ENCODE data around the gene MAP2K2.

The MAP2K2 gene

DNA sequence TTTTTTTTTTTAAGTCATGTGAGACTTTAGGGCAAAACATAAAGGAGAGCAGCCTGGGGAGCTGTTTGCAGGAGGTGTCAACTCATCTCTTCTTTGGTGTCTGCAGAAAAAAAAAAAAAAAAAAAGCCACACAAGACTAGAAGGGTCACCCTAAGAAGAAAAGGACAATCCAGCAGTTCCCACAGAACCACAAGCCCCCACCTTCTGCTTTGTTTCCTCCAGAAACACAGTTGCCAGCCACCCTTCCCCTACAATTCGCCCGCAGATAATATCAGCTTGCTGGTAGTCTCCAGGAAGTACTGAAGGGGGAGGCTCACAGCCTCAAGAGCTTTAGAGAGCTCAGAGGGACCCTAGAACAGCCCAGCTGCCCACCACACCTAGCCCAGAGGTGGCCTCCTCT lies 34.9 kb downstream of the MAP2K2 start:
- no peak for TF ChIP-seq NFIC (IDR thresholded peaks at IDR 0.05)

DNA sequence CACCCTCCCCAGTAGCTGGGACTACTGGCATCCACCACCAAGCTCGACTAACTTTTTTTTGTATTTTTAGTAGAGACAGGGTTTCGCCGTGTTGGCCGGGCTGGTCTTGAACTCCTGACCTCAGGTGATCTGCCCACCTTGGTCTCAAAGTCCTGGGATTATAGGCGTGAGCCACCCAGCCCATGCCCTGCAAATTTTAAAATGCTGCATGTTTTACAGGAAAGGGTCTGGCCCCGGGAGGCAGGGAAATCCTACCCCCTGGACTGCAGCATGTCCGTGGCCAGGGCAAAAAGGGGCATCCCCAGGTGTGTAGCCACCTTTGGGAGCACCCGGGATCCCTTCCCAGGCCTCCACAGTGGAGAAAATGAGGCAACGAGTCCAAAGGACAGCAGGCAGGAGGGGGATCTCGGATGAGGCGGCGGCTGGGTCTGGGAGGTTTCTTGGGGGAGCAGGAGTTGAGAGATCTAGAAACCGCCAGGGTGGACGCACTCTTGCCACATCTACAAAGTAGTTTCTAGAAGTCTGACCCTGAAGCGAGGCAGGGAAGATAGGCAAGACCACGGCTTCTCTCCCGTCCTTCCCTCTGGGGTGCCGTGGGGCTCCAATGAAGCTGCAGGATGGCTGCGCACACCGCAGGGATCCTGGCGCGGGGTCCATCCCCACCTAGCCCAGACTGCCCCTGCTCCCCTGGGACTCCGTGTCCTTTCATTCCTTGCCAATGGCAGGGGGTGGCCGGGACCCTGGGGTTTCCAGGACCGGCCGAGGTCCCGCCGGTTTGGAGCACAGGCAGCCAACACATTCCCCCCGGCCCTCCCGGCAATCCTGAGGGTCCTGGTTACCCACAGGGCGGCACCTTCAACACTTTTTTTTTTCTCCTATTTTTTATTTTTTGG lies 35.9 kb downstream of the MAP2K2 start:
- no peak for TF ChIP-seq YY1 (IDR thresholded peaks at IDR 0.05; ENCODE audit: low read depth)
- TF ChIP-seq EP300 (IDR thresholded peaks at IDR 0.05; ENCODE audit: borderline replicate concordance) = no peak
- TF ChIP-seq CEBPB (IDR thresholded peaks at IDR 0.05) = no peak
- TF ChIP-seq FOXM1 (IDR thresholded peaks at IDR 0.05; ENCODE audit: borderline replicate concordance, low read depth) = no peak
- TF ChIP-seq, protein P1, sequence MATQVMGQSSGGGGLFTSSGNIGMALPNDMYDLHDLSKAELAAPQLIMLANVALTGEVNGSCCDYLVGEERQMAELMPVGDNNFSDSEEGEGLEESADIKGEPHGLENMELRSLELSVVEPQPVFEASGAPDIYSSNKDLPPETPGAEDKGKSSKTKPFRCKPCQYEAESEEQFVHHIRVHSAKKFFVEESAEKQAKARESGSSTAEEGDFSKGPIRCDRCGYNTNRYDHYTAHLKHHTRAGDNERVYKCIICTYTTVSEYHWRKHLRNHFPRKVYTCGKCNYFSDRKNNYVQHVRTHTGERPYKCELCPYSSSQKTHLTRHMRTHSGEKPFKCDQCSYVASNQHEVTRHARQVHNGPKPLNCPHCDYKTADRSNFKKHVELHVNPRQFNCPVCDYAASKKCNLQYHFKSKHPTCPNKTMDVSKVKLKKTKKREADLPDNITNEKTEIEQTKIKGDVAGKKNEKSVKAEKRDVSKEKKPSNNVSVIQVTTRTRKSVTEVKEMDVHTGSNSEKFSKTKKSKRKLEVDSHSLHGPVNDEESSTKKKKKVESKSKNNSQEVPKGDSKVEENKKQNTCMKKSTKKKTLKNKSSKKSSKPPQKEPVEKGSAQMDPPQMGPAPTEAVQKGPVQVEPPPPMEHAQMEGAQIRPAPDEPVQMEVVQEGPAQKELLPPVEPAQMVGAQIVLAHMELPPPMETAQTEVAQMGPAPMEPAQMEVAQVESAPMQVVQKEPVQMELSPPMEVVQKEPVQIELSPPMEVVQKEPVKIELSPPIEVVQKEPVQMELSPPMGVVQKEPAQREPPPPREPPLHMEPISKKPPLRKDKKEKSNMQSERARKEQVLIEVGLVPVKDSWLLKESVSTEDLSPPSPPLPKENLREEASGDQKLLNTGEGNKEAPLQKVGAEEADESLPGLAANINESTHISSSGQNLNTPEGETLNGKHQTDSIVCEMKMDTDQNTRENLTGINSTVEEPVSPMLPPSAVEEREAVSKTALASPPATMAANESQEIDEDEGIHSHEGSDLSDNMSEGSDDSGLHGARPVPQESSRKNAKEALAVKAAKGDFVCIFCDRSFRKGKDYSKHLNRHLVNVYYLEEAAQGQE (IDR thresholded peaks at IDR 0.05; ENCODE audit: low read depth) = no peak
- TF ChIP-seq TEAD4 (IDR thresholded peaks at IDR 0.05) = no peak
- no peak for TF ChIP-seq USF1 (IDR thresholded peaks at IDR 0.05)
- TF ChIP-seq, protein P2, sequence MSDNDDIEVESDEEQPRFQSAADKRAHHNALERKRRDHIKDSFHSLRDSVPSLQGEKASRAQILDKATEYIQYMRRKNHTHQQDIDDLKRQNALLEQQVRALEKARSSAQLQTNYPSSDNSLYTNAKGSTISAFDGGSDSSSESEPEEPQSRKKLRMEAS (IDR thresholded peaks at IDR 0.05) = no peak
- no peak for TF ChIP-seq EGR1 (IDR thresholded peaks at IDR 0.05)

DNA sequence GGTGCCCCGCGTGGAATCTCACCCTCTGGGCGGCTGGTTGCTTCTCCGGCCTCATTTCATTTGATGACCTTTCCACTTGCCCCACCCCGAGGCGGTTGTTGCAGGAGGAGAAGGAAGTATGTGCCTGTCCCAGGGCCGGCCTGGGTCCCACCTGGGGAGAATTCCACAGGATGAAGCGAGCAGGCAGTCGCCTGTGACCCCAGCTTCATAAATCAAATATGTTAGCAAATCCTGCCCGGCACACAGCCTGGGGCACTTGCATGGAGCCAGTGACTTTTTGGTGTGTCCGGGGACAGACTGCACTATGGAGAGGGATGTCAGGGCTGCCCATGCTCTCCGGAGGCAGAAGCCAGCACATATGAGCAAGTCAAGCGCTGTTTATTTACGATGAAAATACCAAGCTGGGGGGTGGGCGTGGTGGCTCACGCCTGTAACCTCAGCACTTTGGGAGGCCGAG lies 37.5 kb downstream of the MAP2K2 start:
- TF ChIP-seq NFIC (IDR thresholded peaks at IDR 0.05) (0 out of 2 replicates have a peak, but pooled peaks have one; percentile 10), YY1 (IDR thresholded peaks at IDR 0.05; ENCODE audit: low read depth) (no peak), TEAD4 (IDR thresholded peaks at IDR 0.05) (no peak; the same call in 1 of the 2 replicates), ZBTB7A (IDR thresholded peaks at IDR 0.05; ENCODE audit: low read depth) (no peak), USF1 (IDR thresholded peaks at IDR 0.05) (no peak), EP300 (IDR thresholded peaks at IDR 0.05; ENCODE audit: borderline replicate concordance) (peak; percentile 42; the same call in 1 of the 2 replicates), CEBPB (IDR thresholded peaks at IDR 0.05) (no peak), EGR1 (IDR thresholded peaks at IDR 0.05) (no peak), TCF12 (IDR thresholded peaks at IDR 0.05; ENCODE audit: low read depth) (no peak; the same call in 1 of the 2 replicates), CREB1 (IDR thresholded peaks at IDR 0.05; ENCODE audit: low read depth) (no peak), TAF1 (IDR thresholded peaks at IDR 0.05; ENCODE audit: low read depth) (no peak), FOXM1 (IDR thresholded peaks at IDR 0.05; ENCODE audit: borderline replicate concordance, low read depth) (no peak), RAD21 (IDR thresholded peaks at IDR 0.05; ENCODE audit: low read depth) (no peak)
- TF ChIP-seq, protein P1 (IDR thresholded peaks at IDR 0.05; ENCODE audit: low read depth) = no peak
- TF ChIP-seq, protein P2 (IDR thresholded peaks at IDR 0.05) = no peak

GRCh38 chr19:4084547-4084877 lies 39.4 kb downstream of the MAP2K2 start:
- no peak for TF ChIP-seq CREB1 (IDR thresholded peaks at IDR 0.05; ENCODE audit: low read depth)
- TF ChIP-seq EP300 (IDR thresholded peaks at IDR 0.05; ENCODE audit: borderline replicate concordance) = no peak
- no peak; the same call in 1 of the 2 replicates for TF ChIP-seq USF1 (IDR thresholded peaks at IDR 0.05)
- no peak for TF ChIP-seq NFIC (IDR thresholded peaks at IDR 0.05)
- no peak for TF ChIP-seq EGR1 (IDR thresholded peaks at IDR 0.05)
- no peak for TF ChIP-seq TCF12 (IDR thresholded peaks at IDR 0.05; ENCODE audit: low read depth)
- TF ChIP-seq YY1 (IDR thresholded peaks at IDR 0.05; ENCODE audit: low read depth) = no peak
- no peak for TF ChIP-seq ZBTB7A (IDR thresholded peaks at IDR 0.05; ENCODE audit: low read depth)
- no peak for TF ChIP-seq RAD21 (IDR thresholded peaks at IDR 0.05; ENCODE audit: low read depth)
- TF ChIP-seq, protein P2 (IDR thresholded peaks at IDR 0.05) = no peak
- no peak for TF ChIP-seq TAF1 (IDR thresholded peaks at IDR 0.05; ENCODE audit: low read depth)
- TF ChIP-seq FOXM1 (IDR thresholded peaks at IDR 0.05; ENCODE audit: borderline replicate concordance, low read depth) = no peak
- no peak for TF ChIP-seq TEAD4 (IDR thresholded peaks at IDR 0.05)
- TF ChIP-seq, protein P1 (IDR thresholded peaks at IDR 0.05; ENCODE audit: low read depth) = no peak
- no peak for TF ChIP-seq CEBPB (IDR thresholded peaks at IDR 0.05)

All from Ishikawa (cell line).